VCaP (cell line): ENCODE results near the gene DUSP19.

Source experiments
- H3K27ac ChIP-seq: fragments of 450-650 bp; 2 replicates; pipeline ENCODE4 v1.5.1; 2017
- CTCF ChIP-seq: fragments of 450-650 bp; conservative IDR thresholded peaks from 2 replicates; pipeline ENCODE4 v1.5.1; 2017; ENCODE audit warnings: mild to moderate bottlenecking, moderate library complexity

DUSP19 gene

GRCh38 chr2:183091318-183091953, 12.9 kb downstream of the DUSP19 start:
- TF ChIP-seq CTCF = no peak
- H3K27ac ChIP-seq = no peak overlapping the region

- no peak overlapping the region for H3K27ac ChIP-seq
Observed at GRCh38 chr2:183091954-183092345, 13.4 kb downstream of the DUSP19 start.

GRCh38 chr2:183093857-183094657, 15.5 kb downstream of the DUSP19 start:
- TF ChIP-seq CTCF = peak; percentile 60
- H3K27ac ChIP-seq = no peak overlapping the region

More at GRCh38 chr2:183091954-183092345, 13.4 kb downstream of the DUSP19 start:
- TF ChIP-seq CTCF = no peak

- H3K27ac ChIP-seq = no peak overlapping the region
- TF ChIP-seq CTCF = no peak
Observed at GRCh38 chr2:183105402-183106134, 27.0 kb downstream of the DUSP19 start.

GRCh38 chr2:183112577-183112976, 34.0 kb downstream of the DUSP19 start:
- no peak for TF ChIP-seq CTCF
- no peak overlapping the region for H3K27ac ChIP-seq

GRCh38 chr2:183113630-183114029, 35.1 kb downstream of the DUSP19 start:
- no peak overlapping the region for H3K27ac ChIP-seq
- no peak for TF ChIP-seq CTCF

- no peak for TF ChIP-seq CTCF
- H3K27ac ChIP-seq = no peak overlapping the region
Observed at GRCh38 chr2:183117226-183117625, 38.7 kb downstream of the DUSP19 start.
